ENCODE data around the gene POLD4. TPM values are rescaled to one million over a fixed set of nuclear protein-coding genes. Genes with fewer than 3 reads are reported as not detected.

The POLD4 gene
- total and polyA plus RNA-seq, 10 donors = 81.4 to 290 (median 128) TPM

GRCh38 chr11:67376063-67376820, 22.9 kb upstream of the POLD4 start:
- H3K4me3 ChIP-seq = no peak overlapping the region
- WGBS, 5 donors = 75 to 84% (median 83%) methylated on average over 6 to 7 of the region's 7 CpGs
- H3K36me3 ChIP-seq = no peaks in the 10 kb centered on the region
- H3K9me3 ChIP-seq = no peaks in the 10 kb centered on the region
- H3K27ac ChIP-seq = no peak overlapping the region
- intact Hi-C loops (cut with DNase I; ENCODE audit: low total_unique reads) = no loop called here
- TF ChIP-seq CTCF (IDR thresholded peaks at IDR 0.05 in 8 of 11, conservative IDR thresholded peaks at IDR 0.05 in 3 of 11) = no peak
- no peak for TF ChIP-seq POLR2A (IDR thresholded peaks at IDR 0.05)
- no peak for TF ChIP-seq POLR2AphosphoS5 (IDR thresholded peaks at IDR 0.05)
- peaks cover 20 to 68% (median 40%) of the 10 kb centered on the region in 6 donors for H3K4me1 ChIP-seq
- peaks cover 0 to 18% (median 0%) of the 10 kb centered on the region in 7 donors for H3K27me3 ChIP-seq (replicated peaks in 1 of 7)
- DNase-seq = no peak

DNA sequence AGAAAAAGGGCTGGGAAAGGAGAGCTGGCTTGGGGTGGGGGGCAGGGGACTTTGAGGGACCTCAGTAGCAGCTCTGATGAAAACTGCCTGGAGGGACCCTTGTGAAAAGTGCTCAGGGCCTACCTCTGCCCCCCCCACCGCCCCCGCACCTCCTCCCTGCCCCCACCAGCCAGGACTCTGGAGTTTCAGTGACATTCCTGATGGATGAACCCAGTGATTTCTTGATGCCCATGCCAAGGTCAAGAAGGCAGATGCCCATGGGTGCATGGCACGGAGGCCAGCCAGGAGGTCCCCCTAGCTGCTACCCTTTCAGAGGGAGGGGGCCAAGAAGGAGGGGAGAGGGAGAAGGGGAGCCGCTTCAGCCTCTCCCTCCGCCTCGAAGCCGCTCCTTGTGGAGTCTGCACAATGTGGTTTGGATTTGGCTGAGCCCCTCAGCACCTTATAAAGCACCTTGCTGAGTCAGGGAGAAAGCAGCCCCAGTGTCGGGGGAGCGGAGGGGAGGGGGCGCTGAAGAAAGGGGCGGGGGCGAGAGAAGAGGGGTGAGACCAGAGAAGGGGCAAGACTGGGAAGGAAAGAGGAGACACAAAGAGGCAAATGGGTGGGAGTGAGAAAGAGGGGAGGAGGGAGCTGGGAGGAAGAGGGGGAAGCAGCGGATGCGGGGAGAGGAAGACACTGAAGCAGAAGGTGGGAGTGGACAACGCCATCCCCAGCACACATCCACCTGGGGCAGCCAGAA, 22.1 kb upstream of the POLD4 start:
- Histone ChIP-seq H3K36me3 (no peaks in the 10 kb centered on the region), H3K4me3 (no peak overlapping the region), H3K27ac (peak overlapping the region in 1 of 8 donors; percentile 95), H3K4me1 (peaks cover 24 to 68% (median 40%) of the 10 kb centered on the region in 6 donors), H3K9me3 (no peaks in the 10 kb centered on the region), H3K27me3 (replicated peaks in 1 of 7) (peaks cover 0 to 18% (median 0%) of the 10 kb centered on the region in 7 donors)
- WGBS, 5 donors = 53 to 64% (median 55%) methylated on average over 15 of the region's 15 CpGs
- TF ChIP-seq POLR2A (IDR thresholded peaks at IDR 0.05) (no peak), POLR2AphosphoS5 (IDR thresholded peaks at IDR 0.05) (no peak), CTCF (IDR thresholded peaks at IDR 0.05 in 8 of 11, conservative IDR thresholded peaks at IDR 0.05 in 3 of 11) (no peak)
- intact Hi-C loops (cut with DNase I; ENCODE audit: low total_unique reads) = no loop called here
- DNase-seq = no peak

- intact Hi-C loops (cut with DNase I; ENCODE audit: low total_unique reads) = no loop called here
- Histone ChIP-seq H3K27ac (peak overlapping the region in 6 of 8 donors; percentile 8 to 96 (median 93)), H3K4me3 (peak overlapping the region in 1 of 8 donors; percentile 78), H3K36me3 (no peaks in the 10 kb centered on the region), H3K9me3 (no peaks in the 10 kb centered on the region), H3K27me3 (replicated peaks in 1 of 7) (peaks cover 0 to 18% (median 0%) of the 10 kb centered on the region in 7 donors), H3K4me1 (peaks cover 24 to 68% (median 47%) of the 10 kb centered on the region in 6 donors)
- peak; percentile 78 for DNase-seq
- TF ChIP-seq POLR2A (IDR thresholded peaks at IDR 0.05) (no peak), POLR2AphosphoS5 (IDR thresholded peaks at IDR 0.05) (no peak), CTCF (IDR thresholded peaks at IDR 0.05 in 8 of 11, conservative IDR thresholded peaks at IDR 0.05 in 3 of 11) (no peak)
- 22 to 47% (median 37%) methylated on average over 8 to 9 of the region's 9 CpGs for WGBS, 5 donors
Observed at GRCh38 chr11:67374571-67375281, 21.4 kb upstream of the POLD4 start.

Measured in spleen (tissue), 11 donors.